T follicular helper cell (primary cell): ENCODE data around the gene KCNT2.
"Not testable (repeated sequence)": the region's sequence is repeated elsewhere in the genome, so short reads cannot be mapped to it uniquely, and the experiment has no call there.

Source experiments
- DNase-seq: peaks from one replicate; pipeline ENCODE4 v3.0.0-alpha.2; 2020; ENCODE audit warnings: low read depth

KCNT2 gene

DNA sequence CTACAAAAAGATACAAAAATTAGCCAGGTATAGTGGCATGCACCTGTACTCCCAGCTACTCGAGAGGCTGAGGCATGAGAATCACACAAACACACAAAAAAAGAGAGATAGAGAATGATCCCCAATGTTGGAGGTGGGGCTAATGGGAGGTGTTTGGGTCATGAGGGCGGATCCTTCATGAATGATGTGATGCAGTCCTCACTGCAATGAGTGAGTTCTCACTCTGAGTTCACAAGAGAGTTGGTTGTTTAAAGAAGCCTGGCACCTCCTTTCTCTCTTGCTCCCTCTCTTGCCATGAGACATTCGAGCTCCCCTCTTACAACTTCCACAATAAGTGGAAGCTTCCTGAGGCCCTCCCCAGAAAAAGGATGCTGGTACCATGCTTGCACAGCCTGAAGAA, 17.3 kb downstream of the KCNT2 start:
- no peak for DNase-seq

DNA sequence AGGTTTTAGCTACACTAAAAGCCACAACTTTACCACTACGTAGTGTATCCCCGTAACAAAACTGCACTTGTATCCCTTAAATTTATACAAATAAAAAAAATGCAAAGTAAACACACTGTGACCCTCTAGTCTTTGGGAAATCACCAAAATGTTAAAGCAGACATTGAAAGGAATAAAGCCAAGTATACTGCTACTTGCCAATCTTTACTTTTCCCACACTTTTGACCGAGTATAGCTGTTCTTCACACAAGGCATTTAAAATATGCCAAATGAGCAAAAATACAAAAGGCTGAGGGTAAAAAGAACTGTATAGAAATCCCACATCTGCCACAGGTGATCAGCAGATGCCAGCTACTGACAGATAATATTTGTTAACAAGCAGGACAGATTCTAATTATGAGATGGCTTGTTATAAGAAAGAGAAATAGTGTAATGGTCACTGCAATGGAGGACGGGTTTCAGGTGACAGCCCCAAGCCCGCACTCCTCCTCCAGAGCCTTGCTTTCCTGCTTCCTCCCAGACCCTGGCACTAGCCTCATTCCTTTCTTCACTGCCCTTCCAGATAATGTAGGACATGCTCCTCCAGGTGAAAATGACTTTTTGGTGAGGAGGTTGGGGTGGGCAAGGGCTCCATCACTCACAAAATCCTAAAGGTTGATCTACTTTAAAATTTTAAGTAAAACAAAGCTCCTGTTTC, 18.1 kb downstream of the KCNT2 start:
- DNase-seq, result no peak

DNA sequence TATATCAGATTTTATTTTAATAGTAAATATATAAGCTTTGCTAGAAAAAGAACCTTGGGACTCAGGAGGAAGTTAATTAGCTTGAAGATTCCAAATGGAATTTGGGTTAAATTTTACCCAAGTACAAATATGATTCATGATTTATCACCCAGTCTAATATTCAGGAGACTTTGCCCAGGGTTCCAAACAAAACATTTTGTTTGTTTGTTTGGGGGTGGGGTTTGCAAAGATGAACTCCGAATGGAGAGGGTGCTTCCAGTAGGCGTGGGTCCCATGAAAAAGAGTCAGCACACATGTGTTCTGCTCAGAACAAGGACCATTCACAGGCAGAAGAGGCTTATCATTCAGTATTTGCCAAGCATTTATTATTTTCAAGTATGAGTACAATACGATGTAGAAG, 23.5 kb downstream of the KCNT2 start:
- DNase-seq, result no peak

DNA sequence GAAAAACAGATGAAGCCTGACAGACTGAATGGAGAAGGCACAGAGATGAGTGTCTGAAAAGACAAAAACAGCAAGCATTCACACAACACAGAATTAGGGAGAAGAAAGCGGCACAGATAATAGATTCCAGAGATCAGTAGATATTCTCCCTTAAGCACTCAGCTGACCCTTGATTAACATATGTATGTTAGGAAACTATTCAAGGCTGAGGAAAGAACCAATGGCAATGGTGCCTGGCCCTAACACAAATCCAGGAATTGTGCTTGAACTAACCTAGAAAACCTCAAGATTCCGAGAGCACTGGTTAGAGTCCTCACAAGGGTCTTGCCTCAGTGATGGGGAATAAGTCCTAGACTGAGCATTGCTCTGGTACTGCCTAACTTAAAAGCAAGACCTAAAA, 30.9 kb downstream of the KCNT2 start:
- no peak for DNase-seq

DNA sequence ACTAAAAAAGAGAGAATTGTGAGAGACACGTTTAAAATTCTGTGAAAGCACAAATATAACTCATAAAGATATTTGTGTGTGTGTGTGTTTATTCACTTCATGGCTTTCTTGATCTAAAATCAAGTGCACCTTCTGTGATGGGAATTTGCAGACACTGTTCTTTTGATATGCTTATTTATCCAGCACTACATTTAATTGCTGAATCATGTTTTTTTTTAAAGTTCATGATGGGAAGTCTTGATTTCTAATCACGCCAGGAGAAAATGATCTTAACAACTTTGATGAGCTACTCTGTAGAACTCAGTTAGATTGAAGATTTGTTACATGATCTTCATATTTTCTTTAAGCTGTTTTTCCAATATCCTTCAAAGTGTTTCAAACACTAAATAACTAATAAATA, 35.0 kb downstream of the KCNT2 start:
- no peak for DNase-seq

DNA sequence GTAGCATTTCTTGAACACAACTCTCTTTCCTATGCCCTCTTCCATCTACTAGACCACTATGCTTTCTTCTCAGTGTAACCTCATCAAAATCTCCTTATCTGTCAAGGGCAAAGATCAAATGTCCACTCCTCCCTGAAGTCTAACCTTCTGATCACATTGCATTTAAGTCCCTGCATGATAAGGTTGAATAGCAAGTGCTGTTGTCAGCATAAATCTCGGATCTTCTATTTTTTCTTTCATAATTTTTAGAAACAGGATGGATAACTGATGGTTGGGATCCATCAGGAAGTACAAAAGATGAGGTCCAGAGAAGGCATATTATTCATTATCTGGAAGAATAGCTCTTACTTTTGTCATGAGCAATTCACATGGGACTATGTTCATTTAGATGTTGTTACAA, 41.0 kb downstream of the KCNT2 start:
- DNase-seq, result no peak

DNA sequence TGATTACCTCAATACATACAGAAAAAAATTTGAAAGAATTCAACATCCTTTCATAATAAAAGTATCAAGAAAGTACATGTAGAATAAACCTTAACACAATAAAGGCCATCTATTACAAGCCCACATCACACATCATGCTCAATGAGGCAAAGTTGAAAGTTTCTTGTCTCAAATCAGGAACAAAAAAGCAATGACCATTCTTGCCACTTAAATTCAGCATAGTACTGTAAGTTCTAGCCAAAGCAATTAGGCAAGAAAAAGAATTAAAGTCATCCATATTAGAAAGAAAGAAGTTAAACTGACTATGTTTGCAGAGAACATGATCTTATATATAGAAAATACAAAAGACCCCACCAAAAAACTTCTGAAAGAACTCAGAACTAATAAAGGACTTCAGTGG, 44.5 kb downstream of the KCNT2 start:
- no peak for DNase-seq

DNA sequence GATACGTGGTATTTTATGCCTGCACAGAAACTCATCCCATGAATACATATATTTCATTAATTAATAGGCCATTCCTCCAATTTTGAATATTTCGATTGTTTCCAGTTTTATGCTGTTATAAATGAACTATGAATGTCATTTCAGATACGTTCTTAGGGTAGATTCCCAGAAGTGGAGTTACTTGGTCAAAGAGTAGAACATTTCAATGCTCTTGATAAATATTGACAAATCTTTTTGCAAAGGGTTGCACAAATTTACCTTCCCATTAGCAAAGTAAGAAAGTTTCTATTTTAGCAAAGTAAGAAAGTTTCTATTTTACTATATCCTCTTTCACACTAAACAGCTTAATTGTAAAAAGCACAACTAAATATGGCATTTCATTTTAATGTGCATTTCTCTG, 48.9 kb downstream of the KCNT2 start:
- no peak for DNase-seq

DNA sequence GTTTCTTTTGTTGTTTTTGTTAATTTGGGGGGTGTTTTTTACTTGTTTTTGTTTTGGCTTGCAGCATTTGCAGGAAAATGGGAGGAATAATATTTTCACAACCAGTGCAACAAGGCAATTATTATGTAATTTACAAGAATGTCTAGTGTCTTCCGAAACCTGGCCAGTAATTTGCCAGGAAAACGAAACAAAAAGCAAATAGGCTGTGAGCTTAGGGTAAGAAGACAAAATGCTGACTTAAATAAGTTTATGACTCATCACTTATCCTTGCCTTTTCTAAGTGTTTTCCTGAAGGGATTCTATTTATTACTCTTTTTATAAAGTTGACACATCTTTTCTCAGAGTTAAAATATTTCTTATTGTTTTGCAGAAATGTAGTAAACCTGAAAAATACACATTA, 49.8 kb downstream of the KCNT2 start:
- DNase-seq, result no peak

DNA sequence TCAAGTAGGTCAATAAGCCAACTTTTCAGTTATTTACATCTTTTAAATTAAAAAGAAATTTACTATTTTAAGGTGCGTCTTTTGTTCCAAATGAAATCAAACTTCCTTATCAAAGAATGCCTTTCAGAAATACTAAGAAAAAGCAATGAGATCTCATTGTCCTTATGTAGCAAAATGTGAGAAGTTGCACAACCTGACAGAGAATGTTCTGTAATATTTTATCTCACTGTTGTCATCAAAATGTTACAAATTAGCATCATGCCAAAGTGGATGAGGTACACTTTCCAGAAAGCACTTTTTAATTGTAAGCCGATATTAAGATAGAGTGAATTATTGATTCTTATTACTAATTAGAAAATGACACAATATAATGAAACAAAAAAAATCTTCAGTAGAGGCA, 50.4 kb downstream of the KCNT2 start:
- no peak for DNase-seq

DNA sequence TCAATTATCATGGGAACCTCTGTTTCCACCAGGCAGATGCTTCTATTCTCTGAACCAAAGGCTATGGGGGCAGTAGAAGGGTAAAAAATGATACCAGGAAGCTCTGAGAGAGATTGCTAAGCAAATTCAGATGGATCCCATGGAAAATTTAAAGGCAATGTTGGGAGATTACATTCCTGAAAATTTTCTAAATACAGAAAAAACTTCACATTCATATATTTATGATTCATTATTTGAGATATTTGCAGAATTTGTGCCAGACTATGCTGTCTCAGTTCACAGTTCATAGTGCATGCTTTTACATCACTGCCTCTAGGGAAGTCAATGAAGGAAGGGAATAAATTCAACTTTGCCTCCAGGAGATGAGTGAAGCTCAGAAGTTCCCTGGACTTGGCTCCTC, 57.5 kb downstream of the KCNT2 start:
- DNase-seq, result no peak

DNA sequence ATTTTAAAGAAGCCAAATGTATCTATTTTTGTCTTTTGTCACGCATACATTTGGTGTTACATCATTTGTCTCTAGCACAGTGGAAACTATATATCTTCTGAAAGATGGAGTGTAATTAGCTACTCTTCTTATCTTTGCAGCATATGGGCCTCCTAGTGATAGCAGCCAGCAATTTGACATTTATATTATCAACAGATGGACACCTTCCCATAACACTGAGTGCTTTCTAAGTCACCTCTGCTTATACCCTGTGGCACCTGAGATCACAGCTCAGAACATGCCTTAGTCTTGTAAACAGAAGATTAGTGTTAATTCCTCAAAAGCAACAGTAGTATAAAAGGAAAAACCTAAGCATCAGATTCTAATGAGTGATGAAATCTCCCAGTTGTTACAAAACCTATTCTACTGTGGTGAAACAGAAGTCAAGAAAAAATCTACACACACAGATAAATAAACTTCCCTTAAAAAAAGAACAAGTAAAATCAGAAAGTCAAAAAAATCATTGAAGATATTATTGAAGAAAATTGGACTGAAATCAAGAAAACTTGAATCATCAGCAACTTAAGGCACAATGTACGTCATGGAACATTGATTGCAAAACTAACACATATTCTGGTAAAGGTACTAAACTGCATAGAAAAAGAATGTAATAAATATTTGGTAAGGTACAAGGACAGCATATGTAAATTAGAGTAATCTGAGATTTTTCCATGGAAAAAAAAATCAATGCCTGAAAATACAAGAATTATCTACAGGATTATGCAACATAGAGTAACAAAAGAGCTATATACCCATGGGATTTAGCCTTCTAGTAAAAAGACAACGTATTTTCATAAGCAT, 61.7 kb downstream of the KCNT2 start:
- DNase-seq, result no peak

DNA sequence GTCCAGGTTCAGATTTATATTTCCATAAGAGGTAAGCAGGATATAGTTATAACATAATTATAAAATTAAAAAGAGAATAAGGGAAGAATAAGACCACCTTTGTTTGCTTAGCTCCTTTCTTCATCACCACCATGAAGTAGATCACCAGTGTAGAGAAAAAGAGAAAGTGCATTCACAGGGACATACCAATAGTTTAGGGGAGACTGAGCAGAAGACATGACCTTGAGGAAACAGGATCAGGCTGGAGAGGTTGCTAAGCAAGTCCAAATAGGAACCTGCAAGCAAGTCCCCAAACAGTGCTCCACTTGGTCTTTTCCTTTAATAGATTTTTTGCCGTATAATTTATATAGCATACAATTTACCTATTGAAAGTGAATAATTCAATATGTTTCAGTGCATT, 63.0 kb downstream of the KCNT2 start:
- no peak for DNase-seq

DNA sequence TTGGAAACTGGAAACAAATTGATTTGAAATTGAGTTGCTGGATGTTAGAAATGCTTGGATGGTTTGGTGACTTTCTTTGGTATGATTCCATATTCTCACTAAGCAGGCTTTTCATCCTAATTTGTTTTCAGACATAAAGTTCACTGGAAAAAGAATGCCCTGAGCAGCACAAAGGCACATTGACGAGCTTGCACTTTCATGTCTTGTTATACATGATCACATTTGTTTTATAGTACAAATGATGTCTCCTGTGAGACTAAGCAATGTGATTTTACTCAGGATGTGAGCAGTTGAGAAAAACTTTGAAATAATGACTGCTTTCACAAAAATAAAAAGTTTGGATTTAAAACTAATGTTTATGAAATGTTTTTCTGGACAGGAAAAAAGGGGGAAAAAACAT, 63.6 kb downstream of the KCNT2 start:
- no peak for DNase-seq

DNA sequence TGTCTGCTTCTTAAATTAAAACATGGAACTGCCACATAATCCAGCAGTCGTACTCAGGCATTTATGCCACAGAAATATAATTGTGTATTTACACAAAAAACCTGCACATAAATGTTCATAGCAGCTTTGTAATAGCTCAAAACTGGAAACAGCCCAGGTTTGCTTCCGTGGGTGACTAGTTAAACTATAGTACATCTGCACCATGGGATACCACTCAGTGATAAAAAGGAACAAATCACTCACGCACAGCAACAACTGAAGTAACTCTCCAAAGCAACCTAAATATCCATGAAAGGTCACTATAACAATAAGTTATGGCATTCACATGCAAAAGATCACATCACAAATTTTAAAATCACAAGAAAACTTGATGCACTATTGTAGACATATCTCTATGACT, 64.4 kb downstream of the KCNT2 start:
- no peak for DNase-seq

DNA sequence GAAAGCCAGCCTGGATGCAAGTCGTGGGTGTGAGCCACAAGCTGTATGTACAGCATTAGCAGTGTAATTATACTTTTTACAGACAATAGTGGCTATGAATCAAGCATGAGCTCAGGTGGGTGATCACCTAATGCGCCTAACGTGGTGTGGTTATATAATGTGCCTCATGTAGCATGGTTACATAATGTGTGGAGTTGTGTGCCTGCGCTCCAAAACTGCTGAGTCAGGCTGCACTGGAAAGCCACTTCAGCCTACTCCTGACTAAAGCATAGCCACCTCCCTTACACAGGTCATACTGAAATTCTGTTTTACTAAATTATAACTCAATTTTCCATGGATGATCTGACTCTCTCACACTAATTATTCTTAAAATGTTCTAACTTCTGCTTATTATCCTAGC, 69.8 kb downstream of the KCNT2 start:
- DNase-seq, result no peak

DNA sequence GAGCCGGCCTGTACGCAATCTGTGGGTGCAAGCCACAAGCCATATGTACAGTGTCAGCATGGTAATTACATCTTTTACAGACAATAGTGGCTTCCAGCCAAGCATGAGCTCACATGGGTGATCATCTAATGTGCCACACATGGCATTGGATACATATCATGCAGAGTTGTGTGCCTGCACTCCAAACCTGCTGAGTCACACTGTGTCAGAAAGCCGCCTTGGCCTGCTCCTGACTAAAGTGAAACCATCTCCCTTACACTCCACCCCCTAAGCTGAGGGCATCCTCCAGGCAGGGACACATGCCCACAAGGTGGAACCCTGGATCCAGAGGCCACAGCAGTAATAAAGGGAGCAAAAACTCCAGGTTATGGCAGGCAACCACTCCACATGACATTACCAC, 72.5 kb downstream of the KCNT2 start:
- no peak for DNase-seq

DNA sequence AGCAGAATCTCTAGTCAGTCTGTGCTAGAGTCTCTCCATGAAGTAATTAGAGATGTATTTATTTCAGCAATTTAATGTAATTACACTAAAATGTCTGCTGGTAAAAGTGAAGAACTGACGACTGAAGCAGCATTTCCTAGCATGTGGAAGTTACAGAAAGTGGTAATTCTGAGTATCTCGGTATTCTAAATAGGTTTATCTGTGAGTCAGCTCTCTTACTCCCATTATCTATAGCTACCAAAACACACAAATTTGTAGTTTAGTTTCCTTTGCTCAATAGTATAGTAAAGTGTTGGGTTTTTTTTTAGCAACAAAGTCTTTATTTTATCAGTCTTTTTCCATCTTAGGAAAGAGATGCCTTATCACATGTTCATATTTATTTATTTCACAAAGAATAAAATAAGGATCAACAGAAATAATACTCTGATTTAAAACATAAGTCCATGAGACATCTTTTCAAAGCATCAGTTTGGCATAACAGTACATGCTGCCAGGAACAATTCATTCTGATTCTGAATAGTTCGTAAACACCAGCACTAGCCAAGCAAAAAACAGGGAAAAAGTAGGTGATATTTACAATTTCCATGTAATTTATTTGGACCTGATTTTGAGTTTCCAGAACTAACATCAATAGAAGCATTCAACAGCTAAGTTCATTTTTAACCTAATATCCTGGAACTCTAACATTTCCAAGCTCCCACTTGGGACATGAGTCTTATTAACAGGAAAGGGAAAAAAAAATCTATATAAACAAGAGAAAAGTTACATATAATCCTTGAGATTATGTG, 76.3 kb downstream of the KCNT2 start:
- DNase-seq, result no peak

DNA sequence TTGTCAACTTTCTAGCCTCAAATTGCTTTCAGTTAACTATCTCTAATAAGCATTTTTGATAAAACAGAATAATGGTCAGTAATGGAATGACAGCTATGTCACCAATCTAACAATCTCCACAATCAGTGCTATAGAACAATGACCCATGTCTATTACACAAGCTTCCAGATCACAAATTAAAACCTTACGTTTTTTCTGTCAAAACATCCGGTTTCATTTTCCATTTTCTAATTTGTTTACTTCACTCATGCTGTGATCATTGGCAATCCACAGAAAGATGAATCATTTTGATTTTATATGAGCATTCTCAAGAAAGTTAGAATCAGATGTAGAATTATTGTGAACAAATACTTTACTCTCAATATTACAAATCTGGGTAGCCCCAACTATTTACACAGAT, 80.3 kb downstream of the KCNT2 start:
- DNase-seq, result no peak

DNA sequence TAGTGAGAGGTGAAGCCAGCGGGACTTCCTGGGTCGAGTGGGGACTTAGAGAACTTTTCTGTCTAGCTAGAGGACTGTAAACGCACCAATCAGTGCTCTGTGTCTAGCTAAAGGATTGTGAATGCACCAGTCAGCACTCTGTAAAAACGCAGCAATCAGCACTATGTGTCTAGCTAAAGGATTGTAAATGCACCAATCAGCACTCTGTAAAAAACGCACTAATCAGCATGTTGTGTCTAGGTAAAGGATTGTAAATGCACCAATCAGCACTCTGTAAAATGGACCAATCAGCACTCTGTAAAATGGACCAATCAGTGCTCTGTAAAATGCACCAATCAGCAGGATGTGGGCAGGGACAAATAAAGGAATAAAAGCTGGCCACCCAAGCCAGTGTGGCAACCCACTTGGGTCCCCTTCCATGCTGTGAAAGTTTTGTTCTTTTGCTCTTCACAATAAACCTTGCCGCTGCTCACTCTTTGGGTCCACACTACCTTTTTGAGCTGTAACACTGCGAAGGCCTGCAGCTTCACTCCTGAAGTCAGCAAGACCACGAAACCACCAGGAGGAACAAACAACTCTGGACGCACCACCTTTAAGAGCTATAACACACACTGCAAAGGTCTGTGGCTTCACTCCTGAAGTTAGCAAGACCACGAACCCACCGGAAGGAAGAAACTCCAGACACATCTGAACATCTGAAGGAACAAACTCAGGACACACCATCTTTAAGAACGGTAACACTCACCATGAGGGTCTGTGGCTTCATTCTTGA, 85.5 kb downstream of the KCNT2 start:
- DNase-seq, result not testable (repeated sequence)

DNA sequence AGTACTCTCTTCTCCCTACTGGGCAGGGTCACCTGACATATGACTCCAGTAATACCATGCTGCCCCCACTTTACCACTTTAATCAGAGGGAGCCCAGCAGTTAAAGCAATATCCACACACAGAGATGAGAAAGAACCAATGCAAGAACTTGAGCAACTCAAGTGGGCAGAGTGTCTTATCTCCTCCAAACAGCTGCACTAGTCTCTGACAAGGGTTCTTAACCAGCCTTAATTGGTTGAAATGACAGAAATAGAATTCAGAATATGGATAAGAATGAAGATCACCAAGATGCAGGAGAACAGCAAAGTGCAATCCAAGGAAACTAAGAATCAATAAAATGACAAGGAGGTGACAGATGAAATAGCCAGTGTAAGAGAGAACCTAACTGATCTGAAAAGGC, 91.0 kb downstream of the KCNT2 start:
- no peak for DNase-seq

DNA sequence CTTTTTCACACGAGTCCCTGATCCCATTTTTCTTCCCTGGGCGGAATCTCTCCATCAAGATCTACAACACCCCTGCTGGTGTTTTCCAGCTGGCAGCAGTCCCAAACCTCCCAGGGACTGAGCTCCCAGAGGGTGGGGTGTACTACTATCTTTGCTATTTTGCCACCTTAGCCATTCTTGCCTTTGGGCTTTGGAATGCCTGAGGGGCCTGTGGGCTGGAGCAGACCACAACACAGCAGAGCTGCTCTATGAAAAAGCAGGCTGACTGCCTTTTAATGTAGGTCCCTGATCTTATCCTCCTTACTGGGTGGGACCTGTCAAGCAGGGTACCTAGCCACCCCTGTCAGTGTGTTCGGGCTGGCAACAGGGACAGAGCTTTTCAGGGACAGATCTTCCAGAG, 91.9 kb downstream of the KCNT2 start:
- DNase-seq, result no peak
